Measurements from ENCODE around the gene ONECUT3.

GRCh38 chr19:1813192-1814182 is 60.2 kb downstream of the ONECUT3 start:
- no peak for TF ChIP-seq MAX (IDR thresholded peaks at IDR 0.05)
- TF ChIP-seq CTCF (IDR thresholded peaks at IDR 0.05; ENCODE audit: low read depth, low read length, missing input control): no peak
- TF ChIP-seq GABPA (IDR thresholded peaks at IDR 0.05 in 1 of 2, conservative IDR thresholded peaks at IDR 0.05 in 1 of 2): no peak
- no peak for TF ChIP-seq RAD21 (IDR thresholded peaks at IDR 0.05)
- TF ChIP-seq ATF3 (IDR thresholded peaks at IDR 0.05): no peak
- no peak for TF ChIP-seq SP1 (IDR thresholded peaks at IDR 0.05)

Data from liver (tissue), 3 donors.